Measurements from ENCODE around the gene ACTR6.
"Not testable (repeated sequence)": the region's sequence is repeated elsewhere in the genome, so short reads cannot be mapped to it uniquely, and the experiment has no call there.

Gene ACTR6

GRCh38 chr12:100222173-100222572 lies 21.6 kb downstream of the ACTR6 start:
- DNase-seq, result not testable (repeated sequence)

- no peak for DNase-seq
Measured at GRCh38 chr12:100225491-100225890, 24.9 kb downstream of the ACTR6 start.

GRCh38 chr12:100229036-100229635 lies 28.5 kb downstream of the ACTR6 start:
- DNase-seq, result no peak

- no peak for DNase-seq
Measured at GRCh38 chr12:100229876-100230275, 29.3 kb downstream of the ACTR6 start.

GRCh38 chr12:100231873-100232272 lies 31.3 kb downstream of the ACTR6 start:
- DNase-seq, result not testable (repeated sequence)

DNA sequence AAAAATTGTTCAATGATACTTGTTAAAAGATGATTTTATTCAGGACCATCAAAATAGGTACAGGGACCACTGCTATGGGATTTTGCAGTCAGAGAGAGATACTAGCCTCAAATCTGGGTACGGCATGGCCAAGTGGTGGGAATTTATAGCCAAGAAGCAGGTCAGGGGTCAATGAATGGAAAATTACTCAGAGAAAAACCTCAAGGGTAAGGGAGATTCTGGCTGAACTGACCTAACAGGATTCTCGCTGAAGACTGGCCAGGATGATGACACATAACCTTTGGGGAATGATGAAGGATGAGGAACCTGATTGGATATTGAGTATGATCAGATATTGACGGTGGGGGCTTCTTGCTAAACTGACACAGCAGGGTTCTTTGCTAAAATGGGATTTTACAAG lies 33.6 kb downstream of the ACTR6 start:
- no peak for DNase-seq

DNA sequence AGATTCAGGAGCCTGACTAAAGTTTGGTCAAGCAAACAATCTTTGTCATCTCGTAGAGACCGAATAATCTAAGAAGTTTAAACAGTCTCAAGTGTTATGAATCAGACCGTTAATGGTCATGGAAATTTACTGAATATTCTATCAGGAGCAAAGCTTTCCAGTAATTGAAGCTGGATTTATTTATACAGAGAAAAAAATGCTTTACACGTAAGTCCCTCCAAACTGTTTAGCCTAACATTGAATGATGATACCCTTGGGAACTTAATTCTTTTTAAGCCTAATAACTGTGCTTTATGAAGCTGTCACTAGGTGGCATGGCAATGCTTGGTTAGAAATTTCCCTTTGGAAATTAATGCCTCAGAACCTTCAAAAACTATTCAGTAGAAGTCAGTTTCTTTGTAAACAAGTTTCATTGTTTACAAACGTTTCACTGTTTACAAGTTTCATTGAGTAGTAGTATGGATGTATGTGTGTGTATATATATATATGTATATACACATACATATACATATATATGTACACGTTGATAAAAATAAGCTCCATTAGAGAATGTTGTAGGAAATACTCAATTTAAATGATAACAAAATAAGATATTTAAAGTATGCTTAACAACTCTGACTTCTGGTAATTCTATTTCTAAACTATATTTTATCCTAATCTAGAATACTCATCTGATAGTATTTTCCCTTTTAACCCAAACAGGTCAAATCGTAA lies 34.1 kb downstream of the ACTR6 start:
- peak; percentile 56 for DNase-seq

DNA sequence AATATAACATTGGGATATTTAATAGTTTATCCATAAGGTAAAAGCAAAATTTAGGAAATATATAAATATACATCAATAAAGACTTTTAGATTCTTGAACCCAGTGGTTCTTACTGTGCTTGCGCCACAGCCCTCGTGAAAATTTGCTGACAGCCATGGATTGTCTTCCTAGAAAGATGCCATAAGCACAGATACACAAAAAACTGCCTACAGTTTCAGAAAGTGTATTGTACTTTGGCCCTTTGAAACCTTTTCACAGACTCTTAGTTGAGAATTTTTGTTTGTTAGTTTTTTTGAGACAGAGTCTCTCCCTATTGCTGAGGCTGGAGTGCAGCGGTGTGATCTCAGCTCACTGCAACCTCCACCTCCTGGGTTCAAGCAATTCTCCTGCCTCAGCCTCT lies 38.2 kb downstream of the ACTR6 start:
- DNase-seq, result no peak

GRCh38 chr12:100239589-100239988 lies 39.0 kb downstream of the ACTR6 start:
- no peak for DNase-seq

GRCh38 chr12:100243137-100243536 lies 42.5 kb downstream of the ACTR6 start:
- no peak for DNase-seq

DNA sequence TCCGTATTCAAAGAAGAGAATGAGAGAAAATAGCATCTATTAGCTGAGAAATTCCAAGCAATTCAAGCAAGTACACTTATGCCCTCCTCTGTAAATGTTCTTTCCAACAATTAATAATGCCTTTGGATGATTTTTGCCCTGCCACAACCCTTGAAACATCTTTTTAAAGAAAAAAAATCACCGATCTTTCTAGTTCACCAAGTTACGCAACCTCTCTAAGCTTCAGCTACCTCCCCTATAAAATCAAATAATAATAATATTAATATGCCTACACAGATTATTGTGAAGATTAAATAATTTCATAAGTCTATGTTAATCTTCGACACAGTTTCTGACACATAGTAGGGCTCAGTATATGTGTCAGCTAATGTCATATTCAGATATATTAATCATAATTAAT lies 47.1 kb downstream of the ACTR6 start:
- no peak for DNase-seq

DNA sequence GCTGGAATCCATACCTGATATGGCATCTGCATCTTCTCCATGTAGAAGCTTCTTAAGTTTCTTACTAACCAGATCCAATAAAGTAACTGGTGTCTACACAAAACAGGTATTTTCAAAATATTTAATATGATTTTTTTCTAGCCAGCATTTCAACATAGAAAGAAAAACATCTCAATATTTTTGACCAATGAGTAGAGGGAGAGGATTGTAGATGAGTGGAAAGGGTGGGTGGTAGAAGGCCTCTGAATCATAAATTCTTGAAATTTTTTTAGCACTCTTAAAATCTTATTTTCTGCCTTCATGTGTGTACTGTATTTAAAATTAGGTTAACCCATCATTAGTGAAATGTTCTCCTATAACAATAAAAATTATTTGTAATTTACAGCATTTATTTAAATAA lies 48.3 kb downstream of the ACTR6 start:
- no peak for DNase-seq

- DNase-seq, result no peak
Measured at GRCh38 chr12:100249941-100250340, 49.3 kb downstream of the ACTR6 start.

DNA sequence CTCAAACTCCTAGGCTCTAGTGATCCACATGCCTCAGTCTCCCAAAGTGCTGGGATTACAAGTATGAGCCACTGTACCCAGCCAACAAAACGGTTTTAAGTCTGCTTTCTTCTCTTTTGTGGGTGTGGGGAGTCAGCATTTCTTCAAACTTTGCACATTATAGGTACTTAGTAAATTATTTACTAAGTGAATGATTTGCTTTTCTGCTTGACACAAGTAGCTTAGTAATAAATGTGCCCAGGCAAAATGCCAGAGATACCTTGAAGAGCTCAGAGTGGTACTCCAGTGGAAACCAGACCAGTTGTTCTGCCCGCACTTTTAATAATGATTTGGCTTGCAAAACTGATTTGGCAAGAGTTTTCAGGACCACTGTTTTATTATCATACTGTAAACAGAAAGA lies 51.3 kb downstream of the ACTR6 start:
- DNase-seq, result no peak

GRCh38 chr12:100253437-100253836 lies 52.8 kb downstream of the ACTR6 start:
- DNase-seq, result no peak

DNA sequence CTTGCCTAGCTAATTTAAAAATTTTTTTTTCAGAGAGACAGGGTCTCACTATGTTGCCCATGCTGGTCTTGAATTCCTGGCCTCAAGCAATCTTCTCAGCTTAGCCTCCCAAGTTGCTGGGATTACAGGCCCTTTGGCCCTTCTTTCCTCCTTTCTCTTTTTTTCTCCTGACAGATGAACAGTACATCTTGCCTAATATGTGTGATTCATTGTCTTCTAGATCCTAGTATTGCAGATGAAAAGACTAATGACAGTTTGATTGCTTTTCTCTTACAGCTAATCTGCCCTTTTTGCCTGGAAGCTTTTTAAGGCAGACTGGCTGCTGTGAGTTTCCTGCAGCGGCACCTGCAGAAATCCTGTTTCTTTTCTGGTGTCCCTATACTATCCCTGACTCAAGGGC lies 54.3 kb downstream of the ACTR6 start:
- DNase-seq, result no peak

GRCh38 chr12:100258127-100258526 lies 57.5 kb downstream of the ACTR6 start:
- DNase-seq, result no peak

GRCh38 chr12:100263131-100263530 lies 62.5 kb downstream of the ACTR6 start:
- no peak for DNase-seq

DNA sequence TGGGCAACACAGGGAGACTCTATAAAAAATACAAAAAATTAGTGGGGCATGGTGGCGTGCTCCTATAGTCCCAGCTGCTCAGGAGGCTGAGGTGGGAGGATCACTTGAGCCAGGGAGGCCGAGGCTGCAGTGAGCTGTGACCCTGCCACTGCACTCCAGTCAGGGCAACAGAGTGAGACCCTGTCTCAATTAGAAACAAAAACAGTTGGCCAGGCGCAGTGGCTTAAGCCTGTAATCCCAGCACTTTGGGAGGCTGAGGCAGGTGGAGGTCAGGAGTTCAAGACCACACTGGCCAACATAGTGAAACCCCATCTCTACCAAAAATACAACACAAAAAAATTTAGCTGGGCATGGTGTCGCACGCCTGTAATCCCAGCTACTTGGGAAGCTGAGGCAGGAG lies 64.5 kb downstream of the ACTR6 start:
- DNase-seq, result not testable (repeated sequence)

- no peak for DNase-seq
Measured at GRCh38 chr12:100265732-100266584, 65.3 kb downstream of the ACTR6 start.

- DNase-seq, result no peak
Measured at GRCh38 chr12:100266585-100266834, 65.9 kb downstream of the ACTR6 start.

- peak; percentile 97 for DNase-seq
Measured at GRCh38 chr12:100266835-100267602, 66.4 kb downstream of the ACTR6 start, which contains the start of the genes DEPDC4 and SCYL2. TSS of gene DEPDC4 (minus strand) at chr12:100267079. CDS start at chr12:100267076, 3 bp downstream. TSS of gene SCYL2 (plus strand) at chr12:100267177. CDS start at chr12:100282971, 15,794 bp downstream.
